Neural cell (in vitro differentiated cells): ENCODE data around the gene SLC26A5. TPM values are rescaled to one million over a fixed set of nuclear protein-coding genes. Genes with fewer than 3 reads are reported as not detected.

Source experiments
- H2AFZ ChIP-seq: fragments of 200-600, 300-800 bp; sonication (generic), shearing (Covaris generic); 2 replicates; pipeline ENCODE4 v1.6.0; 2014; ENCODE audit warnings: low read depth, mild to moderate bottlenecking, antibody characterized with exemption, low read length, moderate library complexity
- H3F3A ChIP-seq: fragments of 200-600 bp; shearing (Covaris generic); 2 replicates; pipeline ENCODE4 v1.6.1; 2016; ENCODE audit warnings: mild to moderate bottlenecking, moderate library complexity, mixed read lengths, antibody characterized with exemption, low read length; ENCODE audit not compliant: insufficient read depth, poor library complexity, severe bottlenecking
- H3K27ac ChIP-seq: fragments of 200-600, 300-800 bp; sonication (generic), shearing (Covaris generic); 2 replicates; pipeline ENCODE4 v1.5.1; 2014; ENCODE audit warnings: mild to moderate bottlenecking, low read length, moderate library complexity
- H3K27me3 ChIP-seq: fragments of 300-800, 200-600 bp; sonication (generic), shearing (Covaris generic); 2 replicates; pipeline ENCODE4 v1.6.0; 2014; ENCODE audit warnings: mild to moderate bottlenecking, low read depth, low read length, moderate library complexity; ENCODE audit not compliant: insufficient read depth
- H3K36me3 ChIP-seq: fragments of 300-800, 200-600 bp; sonication (generic), shearing (Covaris generic); 2 replicates; pipeline ENCODE4 v1.5.1; 2014; ENCODE audit warnings: mild to moderate bottlenecking, antibody characterized with exemption, low read length, moderate library complexity; ENCODE audit not compliant: insufficient read depth
- H3K4me2 ChIP-seq: fragments of 300-800, 200-600 bp; sonication (generic), shearing (Covaris generic); 2 replicates; pipeline ENCODE4 v1.6.0; 2014; ENCODE audit warnings: mild to moderate bottlenecking, low read length
- H3K4me3 ChIP-seq: fragments of 300-800, 200-600 bp; sonication (generic), shearing (Covaris generic); 2 replicates; pipeline ENCODE4 v1.5.1; 2014; ENCODE audit warnings: mild to moderate bottlenecking, low read length, moderate library complexity
- H3K79me2 ChIP-seq: fragments of 200-600 bp; shearing (Covaris generic); replicated peaks from 2 replicates; pipeline ENCODE4 v1.6.0; 2014; ENCODE audit warnings: mild to moderate bottlenecking, low read length, moderate library complexity; ENCODE audit not compliant: insufficient read depth
- H3K9ac ChIP-seq: fragments of 300-800, 200-600 bp; sonication (generic), shearing (Covaris generic); 2 replicates; pipeline ENCODE4 v1.6.1; 2016; ENCODE audit warnings: mild to moderate bottlenecking, low read length, mixed read lengths
- H3K9me2 ChIP-seq: fragments of 200-600 bp; shearing (Covaris generic); 2 replicates; pipeline ENCODE4 v1.6.1; 2016; ENCODE audit warnings: mild to moderate bottlenecking, low read length, mixed read lengths; ENCODE audit not compliant: insufficient read depth
- H3K9me3 ChIP-seq: fragments of 200-600, 300-800 bp; sonication (generic), shearing (Covaris generic); 2 replicates; pipeline ENCODE4 v1.6.1; 2016; ENCODE audit warnings: mild to moderate bottlenecking, mixed run types, low read length, moderate library complexity, mixed read lengths
- H4K20me1 ChIP-seq: fragments of 200-600 bp; shearing (Covaris generic); 2 replicates; pipeline ENCODE4 v1.6.1; 2016; ENCODE audit warnings: mild to moderate bottlenecking, mixed run types; ENCODE audit not compliant: insufficient read depth
- EP300 ChIP-seq: fragments of 450-650 bp; conservative IDR thresholded peaks from 2 replicates; pipeline ENCODE4 v1.6.1; 2014; ENCODE audit warnings: antibody characterized with exemption, mild to moderate bottlenecking, moderate library complexity; ENCODE audit not compliant: poor library complexity, severe bottlenecking
- EZH2 ChIP-seq: fragments of 200-600, 300-800 bp; shearing (Covaris generic), sonication (generic); IDR thresholded peaks from 2 replicates; pipeline ENCODE4 v1.6.1; 2014; ENCODE audit warnings: antibody characterized with exemption, low read length, borderline replicate concordance, mild to moderate bottlenecking; ENCODE audit not compliant: insufficient read depth, poor library complexity, severe bottlenecking
- MXI1 ChIP-seq: fragments of 450-650 bp; conservative IDR thresholded peaks from 2 replicates; pipeline ENCODE4 v1.6.1; 2014; ENCODE audit warnings: antibody characterized with exemption, mild to moderate bottlenecking; ENCODE audit not compliant: poor library complexity, severe bottlenecking
- POLR2AphosphoS5 ChIP-seq: IDR thresholded peaks from 2 replicates; pipeline ENCODE4 v1.6.1; 2012
- RAD21 ChIP-seq: fragments of 450-650 bp; conservative IDR thresholded peaks from 2 replicates; pipeline ENCODE4 v1.6.1; 2014; ENCODE audit warnings: antibody characterized with exemption, mild to moderate bottlenecking, moderate library complexity
- SMC3 ChIP-seq: fragments of 450-650 bp; conservative IDR thresholded peaks from 2 replicates; pipeline ENCODE4 v1.6.1; 2014; ENCODE audit warnings: antibody characterized with exemption, mild to moderate bottlenecking, moderate library complexity; ENCODE audit not compliant: poor library complexity
- TAF1 ChIP-seq: IDR thresholded peaks from 2 replicates; pipeline ENCODE4 v1.6.1; 2012; ENCODE audit warnings: low read depth
- polyA plus RNA-seq: library from polyadenylated mRNA; depleted of rRNA; stranded (reverse); fragments of >200 nt; gene quantifications from 2 replicates; pipeline ENCODE4 v1.2.3, GENCODE V29; 2014
- TF ChIP-seq, protein P1 (sequence below): fragments of 450-650 bp; IDR thresholded peaks from 2 replicates; pipeline ENCODE4 v1.5.1; 2014; ENCODE audit warnings: antibody characterized with exemption, mild to moderate bottlenecking, moderate library complexity; ENCODE audit not compliant: poor library complexity, severe bottlenecking
- TF ChIP-seq, protein P2 (sequence below): IDR thresholded peaks from 2 replicates; pipeline ENCODE4 v1.6.1; 2012; ENCODE audit warnings: borderline replicate concordance

Gene SLC26A5
- polyA plus RNA-seq, 1 donor from 2014 or later, result not detected

DNA sequence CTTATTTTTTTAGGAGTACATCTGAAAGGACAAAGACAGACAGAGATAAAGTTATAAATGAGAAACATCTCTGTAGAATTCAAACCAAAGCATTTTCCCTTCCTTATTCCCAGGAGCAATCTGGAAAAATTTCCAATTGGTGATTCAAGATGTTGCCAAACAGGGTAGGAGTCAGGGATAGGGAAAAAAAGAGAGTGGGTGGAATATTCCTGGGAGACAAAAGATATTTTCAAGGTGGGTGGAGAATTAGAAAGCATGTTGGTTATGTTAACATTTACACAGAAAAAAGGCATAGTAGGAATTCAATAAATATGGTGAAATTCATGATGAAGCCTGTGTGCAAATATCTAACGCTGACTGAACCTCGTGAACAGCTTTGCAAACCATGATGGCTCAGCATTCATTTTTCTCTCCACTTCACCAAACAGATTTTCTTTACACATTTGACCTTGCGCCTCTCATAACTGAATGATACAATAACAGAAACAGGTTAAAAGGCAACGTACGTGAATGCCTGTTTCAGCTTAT lies 25.1 kb downstream of the SLC26A5 start:
- no peak for TF ChIP-seq EP300
- TF ChIP-seq RAD21, result no peak
- TF ChIP-seq, protein P1, sequence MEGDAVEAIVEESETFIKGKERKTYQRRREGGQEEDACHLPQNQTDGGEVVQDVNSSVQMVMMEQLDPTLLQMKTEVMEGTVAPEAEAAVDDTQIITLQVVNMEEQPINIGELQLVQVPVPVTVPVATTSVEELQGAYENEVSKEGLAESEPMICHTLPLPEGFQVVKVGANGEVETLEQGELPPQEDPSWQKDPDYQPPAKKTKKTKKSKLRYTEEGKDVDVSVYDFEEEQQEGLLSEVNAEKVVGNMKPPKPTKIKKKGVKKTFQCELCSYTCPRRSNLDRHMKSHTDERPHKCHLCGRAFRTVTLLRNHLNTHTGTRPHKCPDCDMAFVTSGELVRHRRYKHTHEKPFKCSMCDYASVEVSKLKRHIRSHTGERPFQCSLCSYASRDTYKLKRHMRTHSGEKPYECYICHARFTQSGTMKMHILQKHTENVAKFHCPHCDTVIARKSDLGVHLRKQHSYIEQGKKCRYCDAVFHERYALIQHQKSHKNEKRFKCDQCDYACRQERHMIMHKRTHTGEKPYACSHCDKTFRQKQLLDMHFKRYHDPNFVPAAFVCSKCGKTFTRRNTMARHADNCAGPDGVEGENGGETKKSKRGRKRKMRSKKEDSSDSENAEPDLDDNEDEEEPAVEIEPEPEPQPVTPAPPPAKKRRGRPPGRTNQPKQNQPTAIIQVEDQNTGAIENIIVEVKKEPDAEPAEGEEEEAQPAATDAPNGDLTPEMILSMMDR, result no peak
- TF ChIP-seq, protein P2, sequence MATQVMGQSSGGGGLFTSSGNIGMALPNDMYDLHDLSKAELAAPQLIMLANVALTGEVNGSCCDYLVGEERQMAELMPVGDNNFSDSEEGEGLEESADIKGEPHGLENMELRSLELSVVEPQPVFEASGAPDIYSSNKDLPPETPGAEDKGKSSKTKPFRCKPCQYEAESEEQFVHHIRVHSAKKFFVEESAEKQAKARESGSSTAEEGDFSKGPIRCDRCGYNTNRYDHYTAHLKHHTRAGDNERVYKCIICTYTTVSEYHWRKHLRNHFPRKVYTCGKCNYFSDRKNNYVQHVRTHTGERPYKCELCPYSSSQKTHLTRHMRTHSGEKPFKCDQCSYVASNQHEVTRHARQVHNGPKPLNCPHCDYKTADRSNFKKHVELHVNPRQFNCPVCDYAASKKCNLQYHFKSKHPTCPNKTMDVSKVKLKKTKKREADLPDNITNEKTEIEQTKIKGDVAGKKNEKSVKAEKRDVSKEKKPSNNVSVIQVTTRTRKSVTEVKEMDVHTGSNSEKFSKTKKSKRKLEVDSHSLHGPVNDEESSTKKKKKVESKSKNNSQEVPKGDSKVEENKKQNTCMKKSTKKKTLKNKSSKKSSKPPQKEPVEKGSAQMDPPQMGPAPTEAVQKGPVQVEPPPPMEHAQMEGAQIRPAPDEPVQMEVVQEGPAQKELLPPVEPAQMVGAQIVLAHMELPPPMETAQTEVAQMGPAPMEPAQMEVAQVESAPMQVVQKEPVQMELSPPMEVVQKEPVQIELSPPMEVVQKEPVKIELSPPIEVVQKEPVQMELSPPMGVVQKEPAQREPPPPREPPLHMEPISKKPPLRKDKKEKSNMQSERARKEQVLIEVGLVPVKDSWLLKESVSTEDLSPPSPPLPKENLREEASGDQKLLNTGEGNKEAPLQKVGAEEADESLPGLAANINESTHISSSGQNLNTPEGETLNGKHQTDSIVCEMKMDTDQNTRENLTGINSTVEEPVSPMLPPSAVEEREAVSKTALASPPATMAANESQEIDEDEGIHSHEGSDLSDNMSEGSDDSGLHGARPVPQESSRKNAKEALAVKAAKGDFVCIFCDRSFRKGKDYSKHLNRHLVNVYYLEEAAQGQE, result no peak
- no peak for TF ChIP-seq SMC3
- no peak for TF ChIP-seq TAF1
- TF ChIP-seq EZH2, result no peak
- no peak for TF ChIP-seq MXI1
- no peak for TF ChIP-seq POLR2AphosphoS5
- no peaks in the 10 kb centered on the region for H3K79me2 ChIP-seq
- no peak overlapping the region for H3K4me3 ChIP-seq
- H3K27ac ChIP-seq, result no peak overlapping the region
- H4K20me1 ChIP-seq, result no peaks in the 10 kb centered on the region
- no peak overlapping the region for H2AFZ ChIP-seq
- no peaks in the 10 kb centered on the region for H3K9me3 ChIP-seq
- no peaks in the 10 kb centered on the region for H3K9me2 ChIP-seq
- no peak overlapping the region for H3K9ac ChIP-seq
- H3K4me2 ChIP-seq, result no peak overlapping the region
- no peaks in the 10 kb centered on the region for H3F3A ChIP-seq
- no peaks in the 10 kb centered on the region for H3K36me3 ChIP-seq
- no peaks in the 10 kb centered on the region for H3K27me3 ChIP-seq

DNA sequence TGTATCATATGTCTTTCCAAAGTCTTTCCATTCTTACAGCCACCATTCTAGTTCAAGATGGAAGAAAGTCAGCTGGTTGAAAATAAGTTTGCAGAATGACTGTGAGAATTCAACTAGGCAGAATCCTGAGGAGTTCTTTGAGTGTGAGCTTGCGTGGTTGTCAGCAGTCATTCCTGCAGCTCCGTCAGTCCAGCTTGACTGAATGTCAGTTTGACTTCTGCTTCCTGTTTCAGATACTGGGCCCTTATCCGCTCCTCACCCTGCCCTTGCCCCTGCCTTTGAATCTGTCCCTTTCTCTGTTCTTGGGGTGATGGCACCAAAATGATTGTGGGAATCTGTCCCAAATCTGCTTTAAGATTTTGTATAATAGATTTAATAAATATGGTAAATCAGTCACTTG lies 27.8 kb downstream of the SLC26A5 start:
- no peak overlapping the region for H3K27ac ChIP-seq
- H3K9ac ChIP-seq, result no peak overlapping the region
- TF ChIP-seq EP300 (no peak), POLR2AphosphoS5 (no peak)
- TF ChIP-seq, protein P1, result no peak
- H3K79me2 ChIP-seq, result no peaks in the 10 kb centered on the region
- no peaks in the 10 kb centered on the region for H3K36me3 ChIP-seq
- H4K20me1 ChIP-seq, result no peaks in the 10 kb centered on the region
- H3K4me3 ChIP-seq, result no peak overlapping the region
- no peaks in the 10 kb centered on the region for H3K9me2 ChIP-seq
- no peak overlapping the region for H3K4me2 ChIP-seq
- no peak overlapping the region for H2AFZ ChIP-seq
- H3K9me3 ChIP-seq, result no peaks in the 10 kb centered on the region
- no peaks in the 10 kb centered on the region for H3K27me3 ChIP-seq
- H3F3A ChIP-seq, result no peaks in the 10 kb centered on the region
